AG10803 (cell line): ENCODE data around the gene LPCAT2.
"Not testable (repeated sequence)": the region's sequence is repeated elsewhere in the genome, so short reads cannot be mapped to it uniquely, and the experiment has no call there.

Source experiments
- DNase-seq: peaks from one replicate; pipeline ENCODE4 v3.0.0; 2010; ENCODE audit warnings: low read depth
- H3K4me3 ChIP-seq: 2 replicates; pipeline ENCODE4 v1.5.1; 2011; ENCODE audit warnings: mild to moderate bottlenecking, low read length, control low read depth
- TF ChIP-seq, protein P1 (sequence below): conservative IDR thresholded peaks from 2 replicates; pipeline ENCODE4 v1.5.1; 2011; ENCODE audit warnings: mild to moderate bottlenecking, low read length, control low read depth, inconsistent platforms

Gene LPCAT2

DNA sequence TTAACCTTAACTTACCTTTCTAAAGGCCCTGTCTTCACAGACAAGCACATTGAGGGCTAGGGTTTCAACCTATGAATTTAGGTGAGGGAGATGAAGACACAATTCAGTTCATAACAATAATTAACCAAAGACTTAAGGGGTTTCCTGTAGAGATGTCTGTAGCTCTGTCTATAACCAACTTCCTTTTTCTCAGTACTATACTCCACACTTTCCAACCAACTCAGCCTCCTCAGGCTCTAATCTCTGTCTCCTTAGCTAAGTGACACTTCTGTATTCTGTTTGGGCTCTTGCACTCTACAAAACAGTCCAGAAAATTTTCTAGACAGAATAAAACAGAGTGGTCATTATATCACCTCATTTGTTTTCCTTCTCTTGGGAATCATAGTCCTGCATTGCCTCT, 83.4 kb downstream of the LPCAT2 start:
- DNase-seq, result no peak

DNA sequence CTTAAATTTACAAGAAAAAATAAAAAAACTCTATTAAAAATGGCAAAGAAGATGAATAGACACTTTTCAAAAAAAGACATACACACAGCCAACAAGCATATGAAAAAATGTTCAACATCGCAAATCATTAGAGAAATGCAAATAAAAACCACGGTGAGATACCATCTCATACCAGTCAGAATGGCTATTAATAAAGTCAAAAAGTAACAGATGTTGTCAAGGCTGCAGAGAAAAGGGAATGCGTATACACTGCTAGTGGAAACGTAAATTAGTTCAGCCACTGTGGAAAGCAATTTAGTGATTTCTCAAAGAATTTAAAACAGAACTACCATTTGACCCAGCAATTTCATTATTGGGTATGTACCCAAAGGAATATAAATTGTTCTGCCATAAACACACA, 89.1 kb downstream of the LPCAT2 start:
- no peak for DNase-seq
- TF ChIP-seq, protein P1, sequence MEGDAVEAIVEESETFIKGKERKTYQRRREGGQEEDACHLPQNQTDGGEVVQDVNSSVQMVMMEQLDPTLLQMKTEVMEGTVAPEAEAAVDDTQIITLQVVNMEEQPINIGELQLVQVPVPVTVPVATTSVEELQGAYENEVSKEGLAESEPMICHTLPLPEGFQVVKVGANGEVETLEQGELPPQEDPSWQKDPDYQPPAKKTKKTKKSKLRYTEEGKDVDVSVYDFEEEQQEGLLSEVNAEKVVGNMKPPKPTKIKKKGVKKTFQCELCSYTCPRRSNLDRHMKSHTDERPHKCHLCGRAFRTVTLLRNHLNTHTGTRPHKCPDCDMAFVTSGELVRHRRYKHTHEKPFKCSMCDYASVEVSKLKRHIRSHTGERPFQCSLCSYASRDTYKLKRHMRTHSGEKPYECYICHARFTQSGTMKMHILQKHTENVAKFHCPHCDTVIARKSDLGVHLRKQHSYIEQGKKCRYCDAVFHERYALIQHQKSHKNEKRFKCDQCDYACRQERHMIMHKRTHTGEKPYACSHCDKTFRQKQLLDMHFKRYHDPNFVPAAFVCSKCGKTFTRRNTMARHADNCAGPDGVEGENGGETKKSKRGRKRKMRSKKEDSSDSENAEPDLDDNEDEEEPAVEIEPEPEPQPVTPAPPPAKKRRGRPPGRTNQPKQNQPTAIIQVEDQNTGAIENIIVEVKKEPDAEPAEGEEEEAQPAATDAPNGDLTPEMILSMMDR, result no peak
- no peak overlapping the region for H3K4me3 ChIP-seq

More for the DNA sequence above, 83.4 kb downstream of the LPCAT2 start:
- TF ChIP-seq, protein P1, result no peak
- no peak overlapping the region for H3K4me3 ChIP-seq

DNA sequence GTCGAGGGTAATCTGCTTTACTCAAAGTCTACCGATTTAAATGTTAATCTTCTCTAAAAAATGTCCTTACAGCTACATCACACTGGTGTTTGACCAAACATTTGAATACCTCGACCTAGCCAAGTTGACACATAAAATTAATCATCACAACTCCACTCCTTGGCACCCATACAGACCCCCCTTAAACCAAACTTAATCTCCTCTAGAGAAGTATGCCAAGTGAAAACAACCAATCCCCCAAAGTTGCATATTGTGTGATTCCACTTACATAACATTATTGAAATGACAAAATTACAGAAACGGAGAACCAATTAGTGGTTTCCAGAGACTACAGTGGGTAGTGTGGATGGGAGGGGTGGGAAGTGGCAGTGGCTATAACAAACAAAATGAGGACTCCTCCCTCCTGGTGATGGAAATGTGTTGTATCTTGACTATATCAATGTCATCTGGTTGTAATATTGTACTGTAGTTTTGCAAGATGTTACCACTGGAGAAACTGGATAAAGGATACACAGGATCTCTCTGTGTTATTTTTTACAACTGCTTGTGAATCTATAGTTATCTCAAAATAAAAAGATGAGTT, 97.0 kb downstream of the LPCAT2 start:
- TF ChIP-seq, protein P1, result no peak
- peak; percentile 72 for DNase-seq
- no peak overlapping the region for H3K4me3 ChIP-seq

DNA sequence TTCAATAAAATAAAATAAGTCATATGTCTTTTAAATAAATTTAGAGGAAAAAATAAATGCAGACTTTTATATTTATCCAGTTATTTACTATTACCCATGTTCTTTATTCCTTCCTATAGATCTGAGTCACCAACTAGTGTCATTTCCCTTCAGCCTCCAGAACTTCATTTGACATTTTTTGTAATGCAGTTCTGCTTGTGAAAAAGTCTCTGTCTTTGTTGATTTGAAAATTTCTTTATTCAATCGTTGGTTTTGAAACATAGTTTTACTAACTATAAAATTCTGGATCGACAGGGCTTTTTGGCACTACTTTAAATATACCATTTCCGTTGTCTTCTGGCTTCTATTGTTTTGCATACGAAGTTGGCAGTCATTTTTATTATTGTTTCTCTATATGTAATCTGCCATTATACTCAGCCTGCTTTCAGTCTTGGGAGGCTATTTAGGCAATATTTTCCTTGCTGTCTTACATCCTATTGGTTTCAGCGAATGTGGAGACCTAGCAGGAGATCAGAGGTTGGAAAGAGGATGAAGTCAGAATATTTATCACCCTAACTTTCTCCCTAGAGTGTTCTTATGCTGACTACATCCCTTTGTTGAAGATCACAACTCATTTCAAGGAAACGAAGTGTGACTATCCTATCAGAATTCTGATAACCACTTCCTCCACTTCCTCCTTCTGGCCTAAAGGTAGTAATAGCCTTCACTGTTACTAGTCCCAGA, 104.9 kb downstream of the LPCAT2 start:
- H3K4me3 ChIP-seq, result no peak overlapping the region
- TF ChIP-seq, protein P1, result no peak
- DNase-seq, result no peak

DNA sequence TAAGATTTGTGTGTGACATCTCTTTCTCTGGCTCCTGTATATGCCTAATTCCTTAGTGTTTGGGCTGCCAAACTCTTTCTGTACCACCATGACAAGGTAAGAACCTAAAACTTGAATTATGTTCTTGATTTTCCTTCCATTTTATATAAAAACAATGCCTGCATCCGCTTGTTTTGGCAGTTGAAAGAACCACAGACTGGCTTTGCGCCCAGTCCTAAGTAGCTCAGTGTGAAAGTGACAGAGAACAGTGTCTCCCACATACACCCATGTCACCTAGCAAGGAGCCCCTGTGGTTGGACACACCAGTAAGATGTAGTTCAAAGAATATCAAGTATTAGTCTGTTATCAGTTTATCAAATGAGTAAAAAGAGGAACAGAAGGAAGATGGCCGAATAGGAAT, 106.2 kb downstream of the LPCAT2 start:
- no peak overlapping the region for H3K4me3 ChIP-seq
- no peak for DNase-seq
- TF ChIP-seq, protein P1, result no peak

DNA sequence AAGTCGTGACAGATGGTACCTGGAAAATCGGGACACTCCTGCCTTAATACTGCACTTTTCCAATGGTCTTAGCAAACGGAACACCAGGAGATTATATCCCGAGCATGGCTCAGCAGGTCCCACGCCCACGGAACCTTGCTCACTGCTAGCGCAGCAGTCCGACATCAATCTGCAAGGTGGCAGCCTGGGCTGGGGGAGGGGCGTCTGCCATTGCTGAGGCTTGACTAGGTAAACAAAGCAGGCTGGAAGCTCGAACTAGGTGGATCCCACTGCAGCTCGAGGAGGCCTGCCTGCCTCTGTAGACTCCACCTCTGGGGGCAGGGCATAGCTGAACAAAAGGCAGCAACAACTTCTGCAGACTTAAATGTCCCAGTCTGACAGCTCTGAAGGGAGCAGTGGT, 106.8 kb downstream of the LPCAT2 start:
- DNase-seq, H3K4me3 ChIP-seq: not testable (repeated sequence)

DNA sequence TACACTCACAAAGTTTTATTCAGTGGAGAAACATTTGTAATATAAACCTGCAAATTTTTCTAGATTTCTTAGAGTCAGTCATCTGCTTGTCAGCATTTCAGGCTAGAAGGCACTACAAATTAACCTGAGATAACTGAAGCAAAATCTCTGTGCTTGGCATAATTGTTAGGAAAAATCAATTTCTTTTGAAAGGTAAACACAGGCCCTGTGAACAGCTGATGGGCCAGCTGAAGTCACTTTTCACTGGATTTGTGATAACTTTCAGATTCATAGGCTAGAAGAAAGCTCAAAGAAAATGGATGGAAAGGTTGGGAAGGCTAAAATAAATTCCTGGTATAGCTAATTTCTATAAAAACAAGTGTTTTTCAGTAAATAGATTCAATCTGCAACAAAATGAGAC, 112.9 kb downstream of the LPCAT2 start:
- no peak for DNase-seq
- TF ChIP-seq, protein P1, result no peak
- H3K4me3 ChIP-seq, result no peak overlapping the region
